22Rv1 (cell line): Measurements from ENCODE around the gene SIGLEC1.

Experiments
- H3K27ac ChIP-seq: fragments of 450-650 bp; 2 replicates; pipeline ENCODE4 v1.5.1; 2017
- CTCF ChIP-seq: fragments of 450-650 bp; IDR thresholded peaks from 2 replicates; pipeline ENCODE4 v1.5.1; 2017; ENCODE audit warnings: mild to moderate bottlenecking
- ZFX ChIP-seq: fragments of 450-650 bp; IDR thresholded peaks from 2 replicates; pipeline ENCODE4 v1.6.1; 2017; ENCODE audit warnings: antibody characterized with exemption, borderline replicate concordance

SIGLEC1 gene

GRCh38 chr20:3678198-3678597 lies 34.2 kb downstream of the SIGLEC1 start:
- no peak overlapping the region for H3K27ac ChIP-seq
- no peak for TF ChIP-seq CTCF

- TF ChIP-seq ZFX (no peak), CTCF (no peak)
- H3K27ac ChIP-seq: no peak overlapping the region
These were observed 34.7 kb downstream of the SIGLEC1 start for GRCh38 chr20:3677733-3678132.

GRCh38 chr20:3674995-3675900 lies 37.2 kb downstream of the SIGLEC1 start:
- TF ChIP-seq ZFX: no peak
- no peak for TF ChIP-seq CTCF
- H3K27ac ChIP-seq: no peak overlapping the region

DNA sequence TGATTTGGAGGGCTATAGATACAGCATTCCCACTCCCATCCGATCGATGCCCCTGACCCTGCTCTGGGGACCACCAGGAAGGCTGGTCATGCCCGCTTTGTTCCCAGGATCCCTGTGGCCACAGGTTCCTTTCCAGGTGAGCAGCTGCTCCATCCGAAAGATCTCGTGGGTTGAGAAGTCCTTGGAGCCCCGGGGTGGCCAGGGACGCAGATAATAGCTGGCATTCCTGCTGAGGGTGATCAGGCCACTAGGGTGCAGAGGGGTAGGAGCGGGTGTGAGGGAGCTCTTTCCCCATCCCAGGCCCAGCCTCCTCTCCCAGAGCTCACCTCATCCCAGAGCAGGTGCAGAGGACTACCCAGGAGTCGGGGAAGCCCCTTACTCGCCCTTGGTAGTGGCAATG lies 38.0 kb downstream of the SIGLEC1 start:
- TF ChIP-seq CTCF: no peak
- no peak for TF ChIP-seq ZFX
- no peak overlapping the region for H3K27ac ChIP-seq

- H3K27ac ChIP-seq: no peak overlapping the region
- TF ChIP-seq ZFX (no peak), CTCF (no peak)
These were observed 39.0 kb downstream of the SIGLEC1 start for GRCh38 chr20:3673221-3674070.

DNA sequence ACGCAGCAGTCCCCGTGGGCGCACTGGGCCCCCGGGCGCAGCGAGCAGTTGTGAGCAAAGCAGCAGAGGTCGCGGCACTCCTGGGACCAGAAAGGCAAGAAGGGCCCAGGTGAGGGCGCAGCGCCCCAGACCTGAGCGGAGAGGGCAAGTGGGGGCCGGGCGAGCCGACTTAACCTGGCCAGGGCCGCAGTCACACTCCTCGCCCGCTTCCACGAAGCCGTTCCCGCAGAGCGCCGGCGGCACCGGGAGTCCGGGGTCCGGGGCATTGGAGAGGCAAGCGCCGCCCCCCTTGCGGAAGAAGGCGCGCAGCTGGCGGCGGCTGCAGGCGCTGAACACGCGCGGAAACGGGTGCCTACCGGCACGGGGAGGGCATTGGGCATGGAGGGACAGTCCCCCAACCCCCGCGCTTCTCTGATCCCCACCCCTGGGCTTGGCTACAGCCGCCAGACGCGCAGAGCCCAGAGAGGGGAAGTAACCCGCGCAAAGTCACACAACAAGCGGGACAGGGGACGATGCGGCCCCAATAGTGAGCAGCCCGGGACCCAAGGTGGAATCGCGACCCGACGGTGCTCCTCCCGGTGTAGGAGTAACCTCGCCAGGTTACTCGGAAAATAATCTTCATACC lies 39.7 kb downstream of the SIGLEC1 start:
- no peak for TF ChIP-seq ZFX
- TF ChIP-seq CTCF: no peak
- H3K27ac ChIP-seq: no peak overlapping the region
